HEK293 (cell line): ENCODE results near the gene DOP1A.

Source experiments
- EGR2 ChIP-seq: fragments of 450-650 bp; formaldehyde crosslinking; IDR thresholded peaks from 2 replicates; pipeline ENCODE4 v1.5.1; 2016; ENCODE audit warnings: low read depth, missing biosample characterization, missing genetic modification characterization
- GLIS1 ChIP-seq: fragments of 450-650 bp; formaldehyde crosslinking; IDR thresholded peaks from 2 replicates; pipeline ENCODE4 v1.5.1; 2016; ENCODE audit warnings: missing biosample characterization, missing genetic modification characterization
- KLF10 ChIP-seq: fragments of 450-650 bp; IDR thresholded peaks from 2 replicates; pipeline ENCODE4 v1.5.1; 2018; ENCODE audit warnings: missing biosample characterization, mild to moderate bottlenecking, missing genetic modification characterization
- KLF17 ChIP-seq: fragments of 450-650 bp; formaldehyde crosslinking; IDR thresholded peaks from 2 replicates; pipeline ENCODE4 v1.5.1; 2016; ENCODE audit warnings: missing biosample characterization, missing genetic modification characterization
- SALL2 ChIP-seq: fragments of 450-650 bp; formaldehyde crosslinking; IDR thresholded peaks from 2 replicates; pipeline ENCODE4 v1.5.0; 2017; ENCODE audit warnings: missing biosample characterization, mild to moderate bottlenecking, missing genetic modification characterization, borderline replicate concordance
- ZBTB1 ChIP-seq: fragments of 450-650 bp; formaldehyde crosslinking; IDR thresholded peaks from 2 replicates; pipeline ENCODE4 v1.5.1; 2016; ENCODE audit warnings: missing biosample characterization, missing genetic modification characterization
- ZBTB44 ChIP-seq: fragments of 450-650 bp; IDR thresholded peaks from 2 replicates; pipeline ENCODE4 v1.5.1; 2018; ENCODE audit warnings: missing biosample characterization, mild to moderate bottlenecking, missing genetic modification characterization
- ZEB2 ChIP-seq: fragments of 450-650 bp; formaldehyde crosslinking; IDR thresholded peaks from 2 replicates; pipeline ENCODE4 v1.5.1; 2016; ENCODE audit warnings: missing biosample characterization, missing genetic modification characterization
- ZFP41 ChIP-seq: fragments of 450-650 bp; formaldehyde crosslinking; IDR thresholded peaks from 2 replicates; pipeline ENCODE4 v1.5.1; 2016; ENCODE audit warnings: missing biosample characterization, missing genetic modification characterization, borderline replicate concordance
- ZIC2 ChIP-seq: fragments of 450-650 bp; formaldehyde crosslinking; IDR thresholded peaks from 2 replicates; pipeline ENCODE4 v1.5.1; 2016; ENCODE audit warnings: missing biosample characterization, missing genetic modification characterization
- ZNF16 ChIP-seq: fragments of 450-650 bp; formaldehyde crosslinking; IDR thresholded peaks from 2 replicates; pipeline ENCODE4 v1.5.1; 2016; ENCODE audit warnings: low read depth, missing biosample characterization, missing genetic modification characterization
- ZNF184 ChIP-seq: fragments of 450-650 bp; IDR thresholded peaks from 2 replicates; pipeline ENCODE4 v1.5.1; 2018; ENCODE audit warnings: missing biosample characterization, mild to moderate bottlenecking, missing genetic modification characterization
- ZNF2 ChIP-seq: fragments of 450-650 bp; formaldehyde crosslinking; IDR thresholded peaks from 2 replicates; pipeline ENCODE4 v1.5.1; 2016; ENCODE audit warnings: missing biosample characterization, missing genetic modification characterization
- ZNF221 ChIP-seq: fragments of 450-650 bp; formaldehyde crosslinking; IDR thresholded peaks from 2 replicates; pipeline ENCODE4 v1.5.1; 2017; ENCODE audit warnings: missing biosample characterization, missing genetic modification characterization, borderline replicate concordance
- ZNF302 ChIP-seq: fragments of 450-650 bp; formaldehyde crosslinking; IDR thresholded peaks from 2 replicates; pipeline ENCODE4 v1.5.1; 2016; ENCODE audit warnings: missing biosample characterization, missing genetic modification characterization, low read depth
- ZNF423 ChIP-seq: fragments of 450-650 bp; formaldehyde crosslinking; IDR thresholded peaks from 2 replicates; pipeline ENCODE4 v1.5.1; 2016; ENCODE audit warnings: missing biosample characterization, missing genetic modification characterization
- ZNF585B ChIP-seq: fragments of 450-650 bp; formaldehyde crosslinking; IDR thresholded peaks from 2 replicates; pipeline ENCODE4 v1.5.1; 2016; ENCODE audit warnings: missing biosample characterization, missing genetic modification characterization
- ZNF596 ChIP-seq: fragments of 450-650 bp; IDR thresholded peaks from 2 replicates; pipeline ENCODE4 v1.5.0; 2018; ENCODE audit warnings: missing biosample characterization, mild to moderate bottlenecking, missing genetic modification characterization, moderate library complexity
- ZNF624 ChIP-seq: fragments of 450-650 bp; formaldehyde crosslinking; IDR thresholded peaks from 2 replicates; pipeline ENCODE4 v1.5.1; 2017; ENCODE audit warnings: missing biosample characterization, missing genetic modification characterization
- ZNF654 ChIP-seq: fragments of 450-650 bp; formaldehyde crosslinking; IDR thresholded peaks from 2 replicates; pipeline ENCODE4 v1.5.1; 2016; ENCODE audit warnings: low read depth, missing biosample characterization, missing genetic modification characterization
- ZNF658 ChIP-seq: fragments of 450-650 bp; formaldehyde crosslinking; IDR thresholded peaks from 2 replicates; pipeline ENCODE4; 2016; ENCODE audit warnings: missing biosample characterization, missing genetic modification characterization
- ZNF792 ChIP-seq: fragments of 450-650 bp; formaldehyde crosslinking; IDR thresholded peaks from 2 replicates; pipeline ENCODE4 v1.5.1; 2016; ENCODE audit warnings: missing biosample characterization, missing genetic modification characterization
- ZSCAN23 ChIP-seq: fragments of 450-650 bp; formaldehyde crosslinking; IDR thresholded peaks from 2 replicates; pipeline ENCODE4 v1.5.1; 2016; ENCODE audit warnings: missing biosample characterization, missing genetic modification characterization
- ZXDB ChIP-seq: fragments of 450-650 bp; formaldehyde crosslinking; IDR thresholded peaks from 2 replicates; pipeline ENCODE4 v1.5.1; 2016; ENCODE audit warnings: missing biosample characterization, missing genetic modification characterization
- TF ChIP-seq, protein P1 (sequence below): fragments of 450-650 bp; formaldehyde crosslinking; IDR thresholded peaks from 2 replicates; pipeline ENCODE4 v1.5.1; 2017; ENCODE audit warnings: missing biosample characterization, missing genetic modification characterization
- TF ChIP-seq, protein P2 (sequence below): fragments of 450-650 bp; formaldehyde crosslinking; IDR thresholded peaks from 2 replicates; pipeline ENCODE4 v1.5.1; 2016; ENCODE audit warnings: missing biosample characterization, missing genetic modification characterization
- TF ChIP-seq, protein P3 (sequence below): fragments of 450-650 bp; formaldehyde crosslinking; IDR thresholded peaks from 2 replicates; pipeline ENCODE4 v1.5.1; 2016; ENCODE audit warnings: missing biosample characterization, missing genetic modification characterization
- TF ChIP-seq, protein P4 (sequence below): fragments of 450-650 bp; formaldehyde crosslinking; IDR thresholded peaks from 2 replicates; pipeline ENCODE4 v1.5.1; 2016; ENCODE audit warnings: missing biosample characterization, missing genetic modification characterization

DOP1A gene

GRCh38 chr6:83067448-83068439, at the start of gene DOP1A (continued):
- no peak for TF ChIP-seq ZNF423
- TF ChIP-seq, protein P1, sequence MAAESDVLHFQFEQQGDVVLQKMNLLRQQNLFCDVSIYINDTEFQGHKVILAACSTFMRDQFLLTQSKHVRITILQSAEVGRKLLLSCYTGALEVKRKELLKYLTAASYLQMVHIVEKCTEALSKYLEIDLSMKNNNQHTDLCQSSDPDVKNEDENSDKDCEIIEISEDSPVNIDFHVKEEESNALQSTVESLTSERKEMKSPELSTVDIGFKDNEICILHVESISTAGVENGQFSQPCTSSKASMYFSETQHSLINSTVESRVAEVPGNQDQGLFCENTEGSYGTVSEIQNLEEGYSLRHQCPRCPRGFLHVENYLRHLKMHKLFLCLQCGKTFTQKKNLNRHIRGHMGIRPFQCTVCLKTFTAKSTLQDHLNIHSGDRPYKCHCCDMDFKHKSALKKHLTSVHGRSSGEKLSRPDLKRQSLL (tag by site-specific recombination), result peak; percentile 45; the same call in 1 of the 2 replicates
- peak; percentile 95 for TF ChIP-seq ZNF2
- no peak for TF ChIP-seq ZNF624 (tag by site-specific recombination)
- TF ChIP-seq ZEB2, result peak; percentile 87
- TF ChIP-seq ZFP41, result no peak
- TF ChIP-seq ZSCAN23 (tag by site-specific recombination), result no peak
- TF ChIP-seq KLF17 (tag by site-specific recombination), result peak; percentile 73; the same call in 1 of the 2 replicates
- no peak for TF ChIP-seq ZNF585B (tag by site-specific recombination)
- TF ChIP-seq ZNF184 (tag by site-specific recombination), result peak; percentile 60
- 0 out of 2 replicates have a peak, but pooled peaks have one; percentile 22 for TF ChIP-seq ZBTB44 (tag by site-specific recombination)
- TF ChIP-seq ZIC2 (tag by site-specific recombination), result no peak
- TF ChIP-seq, protein P2, sequence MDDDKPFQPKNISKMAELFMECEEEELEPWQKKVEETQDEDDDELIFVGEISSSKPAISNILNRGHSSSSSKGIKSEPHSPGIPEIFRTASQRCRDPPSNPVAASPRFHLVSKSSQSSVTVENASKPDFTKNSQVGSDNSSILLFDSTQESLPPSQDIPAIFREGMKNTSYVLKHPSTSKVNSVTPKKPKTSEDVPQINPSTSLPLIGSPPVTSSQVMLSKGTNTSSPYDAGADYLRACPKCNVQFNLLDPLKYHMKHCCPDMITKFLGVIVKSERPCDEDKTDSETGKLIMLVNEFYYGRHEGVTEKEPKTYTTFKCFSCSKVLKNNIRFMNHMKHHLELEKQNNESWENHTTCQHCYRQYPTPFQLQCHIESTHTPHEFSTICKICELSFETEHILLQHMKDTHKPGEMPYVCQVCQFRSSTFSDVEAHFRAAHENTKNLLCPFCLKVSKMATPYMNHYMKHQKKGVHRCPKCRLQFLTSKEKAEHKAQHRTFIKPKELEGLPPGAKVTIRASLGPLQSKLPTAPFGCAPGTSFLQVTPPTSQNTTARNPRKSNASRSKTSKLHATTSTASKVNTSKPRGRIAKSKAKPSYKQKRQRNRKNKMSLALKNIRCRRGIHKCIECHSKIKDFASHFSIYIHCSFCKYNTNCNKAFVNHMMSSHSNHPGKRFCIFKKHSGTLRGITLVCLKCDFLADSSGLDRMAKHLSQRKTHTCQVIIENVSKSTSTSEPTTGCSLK, result no peak
- no peak for TF ChIP-seq ZBTB1 (tag by site-specific recombination)
- peak; percentile 86 for TF ChIP-seq EGR2 (tag by site-specific recombination)
- TF ChIP-seq, protein P3, sequence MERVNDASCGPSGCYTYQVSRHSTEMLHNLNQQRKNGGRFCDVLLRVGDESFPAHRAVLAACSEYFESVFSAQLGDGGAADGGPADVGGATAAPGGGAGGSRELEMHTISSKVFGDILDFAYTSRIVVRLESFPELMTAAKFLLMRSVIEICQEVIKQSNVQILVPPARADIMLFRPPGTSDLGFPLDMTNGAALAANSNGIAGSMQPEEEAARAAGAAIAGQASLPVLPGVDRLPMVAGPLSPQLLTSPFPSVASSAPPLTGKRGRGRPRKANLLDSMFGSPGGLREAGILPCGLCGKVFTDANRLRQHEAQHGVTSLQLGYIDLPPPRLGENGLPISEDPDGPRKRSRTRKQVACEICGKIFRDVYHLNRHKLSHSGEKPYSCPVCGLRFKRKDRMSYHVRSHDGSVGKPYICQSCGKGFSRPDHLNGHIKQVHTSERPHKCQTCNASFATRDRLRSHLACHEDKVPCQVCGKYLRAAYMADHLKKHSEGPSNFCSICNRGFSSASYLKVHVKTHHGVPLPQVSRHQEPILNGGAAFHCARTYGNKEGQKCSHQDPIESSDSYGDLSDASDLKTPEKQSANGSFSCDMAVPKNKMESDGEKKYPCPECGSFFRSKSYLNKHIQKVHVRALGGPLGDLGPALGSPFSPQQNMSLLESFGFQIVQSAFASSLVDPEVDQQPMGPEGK (tag by site-specific recombination), result peak; percentile 78
- TF ChIP-seq GLIS1 (tag by site-specific recombination), result no peak; the same call in 1 of the 2 replicates
- peak; percentile 78 for TF ChIP-seq ZXDB
- no peak for TF ChIP-seq ZNF221 (tag by site-specific recombination)
- TF ChIP-seq ZNF16 (tag by site-specific recombination), result no peak
- no peak for TF ChIP-seq ZNF658 (tag by site-specific recombination)
- no peak for TF ChIP-seq ZNF596
- peak; percentile 98 for TF ChIP-seq ZNF654 (tag by site-specific recombination)
- TF ChIP-seq ZNF792 (tag by site-specific recombination), result no peak
- TF ChIP-seq SALL2 (tag by site-specific recombination), result no peak
- TF ChIP-seq, protein P4, sequence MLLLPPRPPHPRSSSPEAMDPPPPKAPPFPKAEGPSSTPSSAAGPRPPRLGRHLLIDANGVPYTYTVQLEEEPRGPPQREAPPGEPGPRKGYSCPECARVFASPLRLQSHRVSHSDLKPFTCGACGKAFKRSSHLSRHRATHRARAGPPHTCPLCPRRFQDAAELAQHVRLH, result no peak; the same call in 1 of the 2 replicates
- TF ChIP-seq ZNF302 (tag by site-specific recombination), result no peak
- TF ChIP-seq KLF10 (tag by site-specific recombination), result peak; percentile 65; the same call in 1 of the 2 replicates
